ENCODE data around the gene ZFAND3.
"Not testable (repeated sequence)": the region's sequence is repeated elsewhere in the genome, so short reads cannot be mapped to it uniquely, and the experiment has no call there.

GRCh38 chr6:37880602-37881001 lies 61.1 kb downstream of the ZFAND3 start:
- not testable (repeated sequence) for TF ChIP-seq EZH2 (IDR thresholded peaks at IDR 0.05; ENCODE audit: borderline replicate concordance); CTCF (IDR thresholded peaks at IDR 0.05; ENCODE audit: poor library complexity)

All from hepatocyte (in vitro differentiated cells).